Upper lobe of left lung (tissue), 6 donors: ENCODE measurements around the gene ZSWIM6. TPM values are rescaled to one million over a fixed set of nuclear protein-coding genes. Genes with fewer than 3 reads are reported as not detected.

Source experiments
- ATAC-seq, 2 donors: fragments of 200-7000 bp; cut with Tn5 transposase; one replicate each; pipeline ENCODE4 v1.9.1; 2022; ENCODE audit warnings: mild to moderate bottlenecking in 2 of 2, moderate library complexity in 2 of 2; ENCODE audit not compliant: low FRiP score in 2 of 2
- DNase-seq, 2 donors: peaks; one replicate each; pipeline ENCODE4 v3.0.0-alpha.2; 2019 to 2020
- H3K27ac ChIP-seq, 4 donors: fragments of 200-600 bp; sonication (generic); one replicate each; pipeline ENCODE4 v1.5.1; 2016 to 2019
- H3K27me3 ChIP-seq, 4 donors: fragments of 200-600 bp; sonication (generic); one replicate each; pipeline ENCODE4 v1.5.1; 2017 to 2019
- H3K36me3 ChIP-seq, 4 donors: fragments of 200-600 bp; sonication (generic); one replicate each; pipeline ENCODE4 v1.5.1; 2016 to 2019
- H3K4me1 ChIP-seq, 4 donors: fragments of 200-600 bp; sonication (generic); one replicate each; pipeline ENCODE4 v1.5.1; 2018 to 2019
- H3K4me3 ChIP-seq, 4 donors: fragments of 200-600 bp; sonication (generic); one replicate each; pipeline ENCODE4 v1.5.1; 2017 to 2019; ENCODE audit warnings: mild to moderate bottlenecking in 2 of 4, moderate library complexity in 1 of 4
- H3K9me3 ChIP-seq, 4 donors: fragments of 200-600 bp; sonication (generic); one replicate each; pipeline ENCODE4 v1.5.1; 2018 to 2019
- CTCF ChIP-seq, 6 experiments: fragments of 450-650 bp in 4 of 6; fragments of 200-600 bp in 2 of 6; sonication (generic) in 2 of 6; IDR thresholded peaks; one replicate each; pipeline ENCODE4 v1.5.1; 2016 to 2019; ENCODE audit warnings: antibody characterized with exemption in 6 of 6
- EP300 ChIP-seq, 4 donors: sonication (generic); formaldehyde crosslinking; IDR thresholded peaks; one replicate each; pipeline ENCODE4 v1.5.1; 2017; ENCODE audit warnings: antibody characterized with exemption in 4 of 4, control low read depth in 2 of 4
- POLR2A ChIP-seq, 4 donors: fragments of 450-650 bp; IDR thresholded peaks; one replicate each; pipeline ENCODE4 v1.5.1; 2016 to 2017; ENCODE audit warnings: antibody characterized with exemption in 4 of 4, mild to moderate bottlenecking in 2 of 4
- POLR2AphosphoS5 ChIP-seq, 2 donors: sonication (generic); formaldehyde crosslinking; IDR thresholded peaks; one replicate each; pipeline ENCODE4 v1.5.1; 2017; ENCODE audit warnings: antibody characterized with exemption in 2 of 2
- WGBS, 2 donors: methylation state at CpG; one replicate each; pipeline ENCODE4 v1.1.5; 2017 to 2018; 5-methylcytosine and 5-hydroxymethylcytosine counted together
- total RNA-seq, 6 donors: library from RNA; depleted of rRNA in 4 of 6; stranded (reverse); fragments of >200 nt in 4 of 6; gene quantifications; one replicate each; pipeline versions ENCODE4 v1.1.0 to v1.2.1, GENCODE V29; 2016 to 2021
- donor health status: DM: no; HTN: no; CAD: no; lungs with moderate emphysema.
- donor health status: DM: no; HTN: yes; CAD: no; lungs with severe emphysema.

Gene ZSWIM6
- total RNA-seq, 6 donors from 2014 or later: 10.5 to 22.3 (median 15.7) TPM

- H3K9me3 ChIP-seq: no peaks in the 10 kb centered on the region
- TF ChIP-seq POLR2A (IDR thresholded peaks at IDR 0.05) (no peak), POLR2AphosphoS5 (IDR thresholded peaks at IDR 0.05) (no peak), CTCF (IDR thresholded peaks at IDR 0.05) (no peak), EP300 (IDR thresholded peaks at IDR 0.05) (no peak)
- H3K4me3 ChIP-seq: no peak overlapping the region
- H3K36me3 ChIP-seq: no peaks in the 10 kb centered on the region
- DNase-seq (no peak), ATAC-seq (no peak)
- WGBS, 2 donors: 50 to 100% methylated on average over 1 of the region's 1 CpG
- H3K27me3 ChIP-seq: no peaks in the 10 kb centered on the region
- H3K27ac ChIP-seq: no peak overlapping the region
- H3K4me1 ChIP-seq: no peaks in the 10 kb centered on the region
Observed at GRCh38 chr5:61504143-61504770, 172.2 kb downstream of the ZSWIM6 start.

- H3K4me1 ChIP-seq: no peaks in the 10 kb centered on the region
- ATAC-seq: no peak
- H3K36me3 ChIP-seq: no peaks in the 10 kb centered on the region
- no peaks in the 10 kb centered on the region for H3K27me3 ChIP-seq
- H3K9me3 ChIP-seq: no peaks in the 10 kb centered on the region
- H3K27ac ChIP-seq: no peak overlapping the region
- H3K4me3 ChIP-seq: no peak overlapping the region
- DNase-seq: no peak
- no peak for TF ChIP-seq POLR2A (IDR thresholded peaks at IDR 0.05)
- no peak for TF ChIP-seq POLR2AphosphoS5 (IDR thresholded peaks at IDR 0.05)
- TF ChIP-seq CTCF (IDR thresholded peaks at IDR 0.05): no peak
- TF ChIP-seq EP300 (IDR thresholded peaks at IDR 0.05): no peak
Observed at GRCh38 chr5:61505281-61505680, 173.2 kb downstream of the ZSWIM6 start.

- H3K9me3 ChIP-seq: no peaks in the 10 kb centered on the region
- H3K27me3 ChIP-seq: no peaks in the 10 kb centered on the region
- H3K36me3 ChIP-seq: no peaks in the 10 kb centered on the region
- H3K27ac ChIP-seq: no peak overlapping the region
- no peak for TF ChIP-seq EP300 (IDR thresholded peaks at IDR 0.05)
- no peak for TF ChIP-seq POLR2AphosphoS5 (IDR thresholded peaks at IDR 0.05)
- TF ChIP-seq POLR2A (IDR thresholded peaks at IDR 0.05): no peak
- no peak for TF ChIP-seq CTCF (IDR thresholded peaks at IDR 0.05)
- no peak overlapping the region for H3K4me3 ChIP-seq
- H3K4me1 ChIP-seq: no peaks in the 10 kb centered on the region
- ATAC-seq (no peak), DNase-seq (no peak)
Observed at GRCh38 chr5:61507232-61507631, 175.2 kb downstream of the ZSWIM6 start.

GRCh38 chr5:61516946-61517345 is 184.9 kb downstream of the ZSWIM6 start:
- WGBS, 2 donors: 94 to 97% methylated on average over 2 of the region's 2 CpGs

More at GRCh38 chr5:61516946-61517345, 184.9 kb downstream of the ZSWIM6 start:
- ATAC-seq (no peak), DNase-seq (no peak)
- TF ChIP-seq EP300 (IDR thresholded peaks at IDR 0.05): no peak
- no peak for TF ChIP-seq CTCF (IDR thresholded peaks at IDR 0.05)
- TF ChIP-seq POLR2A (IDR thresholded peaks at IDR 0.05): no peak
- no peak for TF ChIP-seq POLR2AphosphoS5 (IDR thresholded peaks at IDR 0.05)
- Histone ChIP-seq H3K4me3 (no peak overlapping the region), H3K9me3 (no peaks in the 10 kb centered on the region), H3K27ac (no peak overlapping the region), H3K36me3 (no peaks in the 10 kb centered on the region), H3K4me1 (peaks cover 0 to 5% (median 0%) of the 10 kb centered on the region in 4 donors), H3K27me3 (no peaks in the 10 kb centered on the region)
